A673 (cell line): Measurements from ENCODE around the gene ITIH6.

ENCODE experiments used
- CTCF ChIP-seq: fragments of 300-800, 200-600 bp; sonication (generic); conservative IDR thresholded peaks from 2 replicates; pipeline ENCODE4 v1.5.1; 2017; ENCODE audit warnings: low read depth, mild to moderate bottlenecking, antibody characterized with exemption, low read length, moderate library complexity, mixed read lengths
- EZH2 ChIP-seq: fragments of 200-600 bp; sonication (generic); IDR thresholded peaks from 2 replicates; pipeline ENCODE4 v1.6.1; 2017; ENCODE audit warnings: borderline replicate concordance, low read depth, mild to moderate bottlenecking, mixed read lengths, antibody characterized with exemption, low read length; ENCODE audit not compliant: poor library complexity, severe bottlenecking

- no peak for TF ChIP-seq EZH2
- TF ChIP-seq CTCF = no peak
Observed at GRCh38 chrX:54799046-54799445, 991 bp upstream of the ITIH6 start.
